ENCODE results near the gene RNF213.

DNA sequence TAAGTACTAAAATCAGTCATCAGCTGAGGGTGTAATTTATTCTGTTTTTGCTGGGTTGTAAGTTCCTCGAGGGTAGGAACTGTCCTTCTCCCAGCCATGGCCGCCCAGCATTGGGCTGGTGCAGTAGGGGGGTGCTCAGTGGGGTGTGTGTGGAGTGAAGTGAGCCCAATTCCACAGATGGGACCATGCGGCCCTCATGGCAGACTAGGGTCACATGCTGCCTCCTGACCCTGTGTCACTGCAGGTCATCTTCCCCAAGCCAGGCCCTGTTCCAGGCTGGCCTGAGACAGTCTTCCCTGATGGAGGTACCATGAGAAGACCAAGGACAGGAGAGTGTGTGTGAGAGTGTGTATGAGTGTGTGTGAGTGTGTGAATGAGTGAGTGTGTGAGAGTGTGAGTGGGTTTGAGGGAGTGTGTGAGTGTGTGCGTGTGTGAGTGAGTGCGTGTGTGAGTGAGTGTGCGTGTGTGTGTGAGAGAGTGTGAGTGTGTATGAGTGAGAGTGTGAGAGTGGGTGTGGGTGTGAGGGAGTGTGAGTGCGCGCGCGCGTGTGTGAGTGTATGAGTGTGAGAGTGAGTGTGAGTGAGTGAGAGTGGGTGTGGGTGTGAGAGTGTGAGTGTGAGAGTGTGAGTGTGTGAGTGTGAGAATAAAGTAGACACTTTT, 36.7 kb upstream of the RNF213 start:
- TF ChIP-seq EP300 (IDR thresholded peaks at IDR 0.05; ENCODE audit: borderline replicate concordance in 1 of 2, control insufficient read depth in 1 of 2, low read depth in 2 of 2, low read length in 2 of 2) (no peak), JUND (IDR thresholded peaks at IDR 0.05; ENCODE audit: low read depth, low read length) (no peak), CTCF (IDR thresholded peaks at IDR 0.05 in 2 of 3, conservative IDR thresholded peaks at IDR 0.05 in 1 of 3; ENCODE audit: control insufficient read depth in 2 of 3, extremely low read depth in 1 of 3, insufficient read depth in 1 of 3, low read depth in 3 of 3, low read length in 3 of 3) (no peak), YY1 (IDR thresholded peaks at IDR 0.05; ENCODE audit: low read depth, low read length) (no peak), SPI1 (IDR thresholded peaks at IDR 0.05; ENCODE audit: borderline replicate concordance, insufficient read depth, low read depth, low read length) (no peak), FOS (IDR thresholded peaks at IDR 0.05; ENCODE audit: borderline replicate concordance, extremely low read depth, insufficient read length) (no peak), RELA (IDR thresholded peaks at IDR 0.05; ENCODE audit: borderline replicate concordance, partially characterized antibody) (no peak), ZNF24 (IDR thresholded peaks at IDR 0.05) (no peak)
- TF ChIP-seq, protein P1, sequence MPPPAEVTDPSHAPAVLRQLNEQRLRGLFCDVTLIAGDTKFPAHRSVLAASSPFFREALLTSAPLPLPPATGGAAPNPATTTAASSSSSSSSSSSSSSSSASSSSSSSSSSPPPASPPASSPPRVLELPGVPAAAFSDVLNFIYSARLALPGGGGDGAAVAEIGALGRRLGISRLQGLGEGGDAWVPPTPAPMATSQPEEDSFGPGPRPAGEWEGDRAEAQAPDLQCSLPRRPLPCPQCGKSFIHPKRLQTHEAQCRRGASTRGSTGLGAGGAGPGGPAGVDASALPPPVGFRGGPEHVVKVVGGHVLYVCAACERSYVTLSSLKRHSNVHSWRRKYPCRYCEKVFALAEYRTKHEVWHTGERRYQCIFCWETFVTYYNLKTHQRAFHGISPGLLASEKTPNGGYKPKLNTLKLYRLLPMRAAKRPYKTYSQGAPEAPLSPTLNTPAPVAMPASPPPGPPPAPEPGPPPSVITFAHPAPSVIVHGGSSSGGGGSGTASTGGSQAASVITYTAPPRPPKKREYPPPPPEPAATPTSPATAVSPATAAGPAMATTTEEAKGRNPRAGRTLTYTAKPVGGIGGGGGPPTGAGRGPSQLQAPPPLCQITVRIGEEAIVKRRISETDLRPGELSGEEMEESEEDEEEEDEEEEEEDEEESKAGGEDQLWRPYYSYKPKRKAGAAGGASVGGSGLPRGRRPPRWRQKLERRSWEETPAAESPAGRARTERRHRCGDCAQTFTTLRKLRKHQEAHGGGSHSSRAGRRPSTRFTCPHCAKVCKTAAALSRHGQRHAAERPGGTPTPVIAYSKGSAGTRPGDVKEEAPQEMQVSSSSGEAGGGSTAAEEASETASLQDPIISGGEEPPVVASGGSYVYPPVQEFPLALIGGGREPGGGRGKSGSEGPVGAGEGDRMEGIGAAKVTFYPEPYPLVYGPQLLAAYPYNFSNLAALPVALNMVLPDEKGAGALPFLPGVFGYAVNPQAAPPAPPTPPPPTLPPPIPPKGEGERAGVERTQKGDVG (CRISPR knock-in tag; IDR thresholded peaks at IDR 0.05), result no peak
- TF ChIP-seq, protein P2, sequence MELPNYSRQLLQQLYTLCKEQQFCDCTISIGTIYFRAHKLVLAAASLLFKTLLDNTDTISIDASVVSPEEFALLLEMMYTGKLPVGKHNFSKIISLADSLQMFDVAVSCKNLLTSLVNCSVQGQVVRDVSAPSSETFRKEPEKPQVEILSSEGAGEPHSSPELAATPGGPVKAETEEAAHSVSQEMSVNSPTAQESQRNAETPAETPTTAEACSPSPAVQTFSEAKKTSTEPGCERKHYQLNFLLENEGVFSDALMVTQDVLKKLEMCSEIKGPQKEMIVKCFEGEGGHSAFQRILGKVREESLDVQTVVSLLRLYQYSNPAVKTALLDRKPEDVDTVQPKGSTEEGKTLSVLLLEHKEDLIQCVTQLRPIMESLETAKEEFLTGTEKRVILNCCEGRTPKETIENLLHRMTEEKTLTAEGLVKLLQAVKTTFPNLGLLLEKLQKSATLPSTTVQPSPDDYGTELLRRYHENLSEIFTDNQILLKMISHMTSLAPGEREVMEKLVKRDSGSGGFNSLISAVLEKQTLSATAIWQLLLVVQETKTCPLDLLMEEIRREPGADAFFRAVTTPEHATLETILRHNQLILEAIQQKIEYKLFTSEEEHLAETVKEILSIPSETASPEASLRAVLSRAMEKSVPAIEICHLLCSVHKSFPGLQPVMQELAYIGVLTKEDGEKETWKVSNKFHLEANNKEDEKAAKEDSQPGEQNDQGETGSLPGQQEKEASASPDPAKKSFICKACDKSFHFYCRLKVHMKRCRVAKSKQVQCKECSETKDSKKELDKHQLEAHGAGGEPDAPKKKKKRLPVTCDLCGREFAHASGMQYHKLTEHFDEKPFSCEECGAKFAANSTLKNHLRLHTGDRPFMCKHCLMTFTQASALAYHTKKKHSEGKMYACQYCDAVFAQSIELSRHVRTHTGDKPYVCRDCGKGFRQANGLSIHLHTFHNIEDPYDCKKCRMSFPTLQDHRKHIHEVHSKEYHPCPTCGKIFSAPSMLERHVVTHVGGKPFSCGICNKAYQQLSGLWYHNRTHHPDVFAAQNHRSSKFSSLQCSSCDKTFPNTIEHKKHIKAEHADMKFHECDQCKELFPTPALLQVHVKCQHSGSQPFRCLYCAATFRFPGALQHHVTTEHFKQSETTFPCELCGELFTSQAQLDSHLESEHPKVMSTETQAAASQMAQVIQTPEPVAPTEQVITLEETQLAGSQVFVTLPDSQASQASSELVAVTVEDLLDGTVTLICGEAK (IDR thresholded peaks at IDR 0.05; ENCODE audit: borderline replicate concordance), result no peak

Data from GM12878 (cell line).